ENCODE data around the gene KLHL26. TPM values are rescaled to one million over a fixed set of nuclear protein-coding genes. Genes with fewer than 3 reads are reported as not detected.

The KLHL26 gene
- total RNA-seq, 4 donors from 2014 or later, result 13.4 to 20.2 (median 15.9) TPM

- H3K9me3 ChIP-seq, result no peaks in the 10 kb centered on the region
Observed at GRCh38 chr19:18660939-18661670, 24.3 kb downstream of the KLHL26 start.

GRCh38 chr19:18662972-18663732, 26.3 kb downstream of the KLHL26 start:
- DNase-seq, result no peak
- Histone ChIP-seq H3K36me3 (peaks cover 8 to 10% of the 10 kb centered on the region in 2 donors), H3K27me3 (no peaks in the 10 kb centered on the region), H3K27ac (peak overlapping the region in 1 of 3 donors; percentile 13), H3K4me1 (peaks cover 4 to 46% of the 10 kb centered on the region in 2 donors), H3K4me3 (replicated peaks in 1 of 3) (no peak overlapping the region), H3K9me3 (no peaks in the 10 kb centered on the region)
- TF ChIP-seq CTCF (IDR thresholded peaks at IDR 0.05) (no peak), POLR2A (IDR thresholded peaks at IDR 0.05) (no peak)
- intact Hi-C loops (cut with DNase I), result no loop called here
- 83 to 87% methylated on average over 6 to 11 of the region's 15 CpGs for WGBS, 2 donors

More at GRCh38 chr19:18660939-18661670, 24.3 kb downstream of the KLHL26 start:
- DNase-seq, result no peak
- Histone ChIP-seq H3K27ac (peak overlapping the region; percentile 51 to 77 (median 65)), H3K36me3 (peaks cover 0 to 4% of the 10 kb centered on the region in 2 donors), H3K4me3 (replicated peaks in 1 of 3) (no peak overlapping the region), H3K27me3 (no peaks in the 10 kb centered on the region), H3K4me1 (peaks cover 0 to 54% of the 10 kb centered on the region in 2 donors)
- TF ChIP-seq CTCF (IDR thresholded peaks at IDR 0.05) (no peak), POLR2A (IDR thresholded peaks at IDR 0.05) (no peak)
- 92 to 97% methylated on average over 5 to 10 of the region's 10 CpGs for WGBS, 2 donors
- intact Hi-C loops (cut with DNase I), result no loop called here

- TF ChIP-seq CTCF (IDR thresholded peaks at IDR 0.05), result no peak
- no peak for TF ChIP-seq POLR2A (IDR thresholded peaks at IDR 0.05)
- WGBS, 2 donors, result 71 to 76% methylated on average over 12 to 14 of the region's 14 CpGs
- H3K27me3 ChIP-seq, result no peaks in the 10 kb centered on the region
- no peaks in the 10 kb centered on the region for H3K9me3 ChIP-seq
- no peak overlapping the region for H3K27ac ChIP-seq
- intact Hi-C loops (cut with DNase I), result no loop called here
- H3K36me3 ChIP-seq, result peaks cover 17 to 19% of the 10 kb centered on the region in 2 donors
- DNase-seq, result no peak
- H3K4me3 ChIP-seq (replicated peaks in 1 of 3), result no peak overlapping the region
- peaks cover 4 to 37% of the 10 kb centered on the region in 2 donors for H3K4me1 ChIP-seq
Observed at GRCh38 chr19:18663940-18664530, 27.2 kb downstream of the KLHL26 start.

GRCh38 chr19:18665771-18666202, 29.0 kb downstream of the KLHL26 start:
- intact Hi-C loops (cut with DNase I), result no loop called here
- Histone ChIP-seq H3K27ac (peak overlapping the region in 1 of 3 donors; percentile 7), H3K4me1 (peaks cover 4 to 19% of the 10 kb centered on the region in 2 donors), H3K9me3 (no peaks in the 10 kb centered on the region), H3K27me3 (no peaks in the 10 kb centered on the region), H3K4me3 (replicated peaks in 1 of 3) (no peak overlapping the region), H3K36me3 (peaks cover 22 to 29% of the 10 kb centered on the region in 2 donors)
- DNase-seq, result no peak
- TF ChIP-seq CTCF (IDR thresholded peaks at IDR 0.05), result no peak
- no peak for TF ChIP-seq POLR2A (IDR thresholded peaks at IDR 0.05)
- 82 to 90% methylated on average over 7 to 21 of the region's 22 CpGs for WGBS, 2 donors

Measured in thyroid gland (tissue), 4 donors.